SK-N-SH (cell line): ENCODE results near the gene CAPN10.

Experiments
- CTCF ChIP-seq: fragments of 200-600 bp; sonication (generic); IDR thresholded peaks from 2 replicates; pipeline ENCODE4 v1.6.1; 2017; ENCODE audit warnings: antibody characterized with exemption, mild to moderate bottlenecking, moderate library complexity
- ELF1 ChIP-seq: IDR thresholded peaks from 2 replicates; pipeline ENCODE4 v1.4.0; 2012
- EP300 ChIP-seq, 2 experiments: IDR thresholded peaks; 2 replicates each; pipeline versions ENCODE4 v1.4.0 to v1.6.1; 2012; ENCODE audit warnings: borderline replicate concordance in 1 of 2, low read depth in 1 of 2, low read length in 1 of 2
- GATA2 ChIP-seq: sonication (generic); formaldehyde crosslinking; IDR thresholded peaks from 2 replicates; pipeline ENCODE4 v1.5.0; 2020; ENCODE audit warnings: mild to moderate bottlenecking, missing genetic modification reagents
- JUND ChIP-seq: IDR thresholded peaks from 2 replicates; pipeline ENCODE4 v1.4.0; 2012
- POLR2AphosphoS5 ChIP-seq: IDR thresholded peaks from 2 replicates; pipeline ENCODE4 v1.6.1; 2012; ENCODE audit warnings: low read depth, low read length
- RAD21 ChIP-seq: IDR thresholded peaks from 2 replicates; pipeline ENCODE4 v1.6.1; 2012; ENCODE audit warnings: mild to moderate bottlenecking, low read length
- SIN3A ChIP-seq: IDR thresholded peaks from 2 replicates; pipeline ENCODE4 v1.6.1; 2012; ENCODE audit warnings: low read depth, mild to moderate bottlenecking, low read length, moderate library complexity, borderline replicate concordance
- TEAD4 ChIP-seq: IDR thresholded peaks from 2 replicates; pipeline ENCODE4 v1.4.0; 2012; ENCODE audit warnings: mild to moderate bottlenecking, borderline replicate concordance; ENCODE audit not compliant: insufficient read depth
- YY1 ChIP-seq: IDR thresholded peaks from 2 replicates; pipeline ENCODE4 v1.4.0; 2012; ENCODE audit warnings: low read depth, mild to moderate bottlenecking
- TF ChIP-seq, protein P1 (sequence below): IDR thresholded peaks from 2 replicates; pipeline ENCODE4 v1.4.0; 2012; ENCODE audit warnings: low read depth

GRCh38 chr2:240598311-240598911, 11.9 kb downstream of the CAPN10 start:
- TF ChIP-seq CTCF, result no peak
- TF ChIP-seq, protein P1, sequence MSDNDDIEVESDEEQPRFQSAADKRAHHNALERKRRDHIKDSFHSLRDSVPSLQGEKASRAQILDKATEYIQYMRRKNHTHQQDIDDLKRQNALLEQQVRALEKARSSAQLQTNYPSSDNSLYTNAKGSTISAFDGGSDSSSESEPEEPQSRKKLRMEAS, result no peak
- no peak for TF ChIP-seq TEAD4
- no peak for TF ChIP-seq SIN3A
- TF ChIP-seq EP300 (IDR thresholded peaks at IDR 0.05; ENCODE audit: borderline replicate concordance in 1 of 2, low read depth in 1 of 2, low read length in 1 of 2), result no peak
- no peak for TF ChIP-seq GATA2 (CRISPR knock-in tag)
- no peak for TF ChIP-seq POLR2AphosphoS5
- no peak for TF ChIP-seq JUND
- TF ChIP-seq ELF1, result no peak
- TF ChIP-seq YY1, result no peak
- TF ChIP-seq RAD21, result no peak
